DND-41 (cell line): Measurements from ENCODE around the gene SLC22A1.

Source experiments
- ATAC-seq: fragments of 200-7000 bp; cut with Tn5 transposase; 3 replicates; pipeline ENCODE4 v1.9.1; 2021; ENCODE audit warnings: low read depth; ENCODE audit not compliant: insufficient read depth
- DNase-seq: peaks from one replicate; pipeline ENCODE4 v3.0.0-alpha.2; 2020
- H2AFZ ChIP-seq: 2 replicates; pipeline ENCODE4 v1.6.0; 2012; ENCODE audit warnings: low read depth, low read length
- H3K27ac ChIP-seq: 2 replicates; pipeline ENCODE4 v1.5.1; 2012; ENCODE audit warnings: low read length, inconsistent platforms
- H3K27me3 ChIP-seq: fragments of 200-600 bp; sonication (generic); 2 replicates; pipeline ENCODE4 v1.6.0; 2012; ENCODE audit warnings: low read length, mild to moderate bottlenecking, inconsistent platforms; ENCODE audit not compliant: insufficient read depth, poor library complexity
- H3K36me3 ChIP-seq: 2 replicates; pipeline ENCODE4 v1.5.1; 2012; ENCODE audit warnings: low read length, inconsistent platforms; ENCODE audit not compliant: insufficient read depth
- H3K4me1 ChIP-seq: 2 replicates; pipeline ENCODE4 v1.5.1; 2012; ENCODE audit warnings: mild to moderate bottlenecking, low read length; ENCODE audit not compliant: insufficient read depth
- H3K4me2 ChIP-seq: 2 replicates; pipeline ENCODE4 v1.6.0; 2012; ENCODE audit warnings: mild to moderate bottlenecking, moderate library complexity, low read length, inconsistent platforms; ENCODE audit not compliant: insufficient read depth
- H3K4me3 ChIP-seq, 2 experiments: fragments of 200-600 bp in 1 of 2; shearing (Covaris generic) in 1 of 2; 2 replicates each; pipeline ENCODE4 v1.5.1; 2012 to 2016; ENCODE audit warnings: inconsistent platforms in 2 of 2, low read length in 2 of 2, mild to moderate bottlenecking in 2 of 2, low read depth in 1 of 2, moderate library complexity in 1 of 2
- H3K79me2 ChIP-seq: 2 replicates; pipeline ENCODE4 v1.6.0; 2012; ENCODE audit warnings: low read length, inconsistent platforms; ENCODE audit not compliant: insufficient read depth
- H3K9ac ChIP-seq: 2 replicates; pipeline ENCODE4 v1.6.0; 2012; ENCODE audit warnings: low read depth, mild to moderate bottlenecking, inconsistent platforms, low read length, moderate library complexity
- H3K9me3 ChIP-seq: 2 replicates; pipeline ENCODE4 v1.5.1; 2012; ENCODE audit warnings: low read length, moderate library complexity, mild to moderate bottlenecking, inconsistent platforms; ENCODE audit not compliant: insufficient read depth, severe bottlenecking
- H4K20me1 ChIP-seq: 2 replicates; pipeline ENCODE4 v1.6.0; 2012; ENCODE audit warnings: low read length; ENCODE audit not compliant: insufficient read depth
- EZH2 ChIP-seq: IDR thresholded peaks from 3 replicates; pipeline ENCODE4 v1.6.1; 2012; ENCODE audit warnings: borderline replicate concordance, low read depth, mild to moderate bottlenecking, moderate library complexity, low read length, inconsistent platforms; ENCODE audit not compliant: severe bottlenecking
- TF ChIP-seq, protein P1 (sequence below): IDR thresholded peaks from 2 replicates; pipeline ENCODE4 v1.5.1; 2012; ENCODE audit warnings: borderline replicate concordance, low read length, moderate library complexity, mild to moderate bottlenecking; ENCODE audit not compliant: poor library complexity, severe bottlenecking; ENCODE audit errors: extremely low read depth

SLC22A1 gene

DNA sequence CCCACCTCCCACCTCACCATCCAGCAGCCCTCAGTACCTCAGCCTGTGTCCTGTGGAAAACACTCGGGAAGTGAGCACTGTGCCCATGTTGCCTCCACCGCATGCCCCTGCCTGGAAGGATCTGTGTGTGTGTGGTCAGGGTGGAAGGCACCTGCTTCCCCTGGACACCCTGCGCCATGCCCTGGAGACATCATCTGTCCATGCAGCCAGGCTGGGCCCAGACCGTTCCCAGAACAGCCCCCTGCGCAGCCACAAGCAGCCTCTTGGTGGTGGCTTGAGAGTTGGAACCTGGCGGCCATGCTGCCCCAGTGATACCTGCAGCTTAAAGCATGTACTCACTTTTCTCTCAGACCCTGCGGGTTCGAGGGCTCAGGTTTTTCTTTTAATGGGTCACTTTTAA, 34.9 kb upstream of the SLC22A1 start:
- H3K79me2 ChIP-seq: no peaks in the 10 kb centered on the region
- H3K9ac ChIP-seq: no peak overlapping the region
- TF ChIP-seq, protein P1, sequence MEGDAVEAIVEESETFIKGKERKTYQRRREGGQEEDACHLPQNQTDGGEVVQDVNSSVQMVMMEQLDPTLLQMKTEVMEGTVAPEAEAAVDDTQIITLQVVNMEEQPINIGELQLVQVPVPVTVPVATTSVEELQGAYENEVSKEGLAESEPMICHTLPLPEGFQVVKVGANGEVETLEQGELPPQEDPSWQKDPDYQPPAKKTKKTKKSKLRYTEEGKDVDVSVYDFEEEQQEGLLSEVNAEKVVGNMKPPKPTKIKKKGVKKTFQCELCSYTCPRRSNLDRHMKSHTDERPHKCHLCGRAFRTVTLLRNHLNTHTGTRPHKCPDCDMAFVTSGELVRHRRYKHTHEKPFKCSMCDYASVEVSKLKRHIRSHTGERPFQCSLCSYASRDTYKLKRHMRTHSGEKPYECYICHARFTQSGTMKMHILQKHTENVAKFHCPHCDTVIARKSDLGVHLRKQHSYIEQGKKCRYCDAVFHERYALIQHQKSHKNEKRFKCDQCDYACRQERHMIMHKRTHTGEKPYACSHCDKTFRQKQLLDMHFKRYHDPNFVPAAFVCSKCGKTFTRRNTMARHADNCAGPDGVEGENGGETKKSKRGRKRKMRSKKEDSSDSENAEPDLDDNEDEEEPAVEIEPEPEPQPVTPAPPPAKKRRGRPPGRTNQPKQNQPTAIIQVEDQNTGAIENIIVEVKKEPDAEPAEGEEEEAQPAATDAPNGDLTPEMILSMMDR: no peak
- TF ChIP-seq EZH2: no peak
- H3K36me3 ChIP-seq: peaks cover 97% of the 10 kb centered on the region
- no peak overlapping the region for H3K27ac ChIP-seq
- no peak overlapping the region for H3K4me2 ChIP-seq
- ATAC-seq (no peak), DNase-seq (no peak)
- H3K9me3 ChIP-seq: no peaks in the 10 kb centered on the region
- H3K27me3 ChIP-seq: no peaks in the 10 kb centered on the region
- no peaks in the 10 kb centered on the region for H3K4me1 ChIP-seq
- H4K20me1 ChIP-seq: peaks cover 8% of the 10 kb centered on the region; the same call in 1 of the 2 replicates
- H3K4me3 ChIP-seq: no peak overlapping the region
- H2AFZ ChIP-seq: no peak overlapping the region

DNA sequence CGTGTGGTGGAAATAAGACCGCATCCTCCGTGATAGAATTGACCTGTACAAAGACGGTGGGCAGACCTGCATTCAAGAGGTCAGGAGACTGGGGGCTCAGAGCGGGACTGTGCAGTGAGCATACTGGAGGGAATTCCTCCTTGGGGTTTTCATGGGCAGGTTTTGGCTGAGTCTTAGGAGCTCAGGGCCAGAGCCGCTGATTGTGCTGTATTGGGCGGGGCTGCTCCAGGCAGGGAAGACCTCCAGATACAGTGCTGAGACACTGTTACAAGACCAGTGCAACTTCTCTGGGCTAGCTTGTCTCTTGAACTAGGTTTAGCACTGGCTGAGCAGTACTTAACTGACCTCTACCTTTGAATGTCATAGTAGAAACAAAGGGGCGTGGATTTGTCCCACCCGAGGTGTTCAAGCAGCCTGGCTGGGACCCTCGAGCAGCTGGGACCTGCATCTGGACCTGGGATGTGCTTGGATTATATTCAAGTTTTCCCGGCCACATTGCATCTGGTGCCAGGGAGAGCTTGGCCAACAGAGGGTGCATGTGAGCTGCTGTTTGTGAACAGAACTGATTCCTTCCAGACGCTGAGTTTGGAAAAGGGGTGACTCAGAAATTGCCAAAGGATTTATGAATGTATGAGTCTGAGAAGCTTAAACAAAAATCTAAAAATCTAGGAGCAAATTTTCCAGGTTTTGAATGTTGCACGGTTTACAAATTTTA, 33.4 kb upstream of the SLC22A1 start:
- Histone ChIP-seq H3K4me1 (no peaks in the 10 kb centered on the region), H3K4me2 (no peak overlapping the region), H3K4me3 (no peak overlapping the region), H3K27me3 (no peaks in the 10 kb centered on the region), H3K9me3 (no peaks in the 10 kb centered on the region), H3K36me3 (peaks cover 99% of the 10 kb centered on the region), H3K9ac (no peak overlapping the region), H3K27ac (no peak overlapping the region), H2AFZ (no peak overlapping the region), H3K79me2 (no peaks in the 10 kb centered on the region), H4K20me1 (peaks cover 16% of the 10 kb centered on the region; the same call in 1 of the 2 replicates)
- TF ChIP-seq EZH2: no peak
- TF ChIP-seq, protein P1: peak; percentile 57
- ATAC-seq (peak; percentile 47; the same call in 1 of the 3 replicates), DNase-seq (no peak)

DNA sequence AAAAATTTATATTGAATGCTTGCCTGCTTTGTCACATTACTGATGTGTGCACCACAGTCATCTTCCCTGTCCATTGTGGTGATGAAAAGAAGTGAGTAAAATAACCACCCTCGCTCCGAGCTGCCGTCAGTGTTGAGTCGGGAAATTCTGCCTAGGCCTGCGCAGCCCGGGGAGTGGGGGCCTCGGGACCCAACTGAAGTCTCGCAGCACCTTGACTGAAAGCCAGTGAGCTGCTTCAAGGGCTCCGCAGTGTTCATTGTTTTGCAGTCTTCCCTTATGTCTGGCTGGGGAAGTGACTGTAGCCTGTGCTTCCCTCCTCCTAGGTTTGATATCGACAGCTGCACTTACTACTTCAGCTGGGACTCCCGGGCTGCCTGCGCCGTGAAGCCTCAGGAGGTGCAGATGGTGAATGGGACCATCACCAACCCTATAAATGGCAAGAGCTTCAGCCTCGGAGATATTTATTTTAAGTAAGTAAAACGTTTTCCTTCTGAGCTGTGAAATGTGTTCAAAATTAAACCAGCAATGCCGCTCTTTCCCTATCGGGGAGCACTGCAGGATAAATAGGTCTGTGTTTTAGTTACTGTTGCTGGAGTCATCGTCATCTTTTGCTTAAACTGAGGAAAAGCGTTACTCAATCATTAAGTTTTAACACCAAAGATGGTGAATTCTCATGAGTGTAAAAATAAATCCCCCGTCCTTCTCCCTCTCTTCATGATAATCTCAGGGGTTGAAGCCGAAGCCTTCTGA, 32.7 kb upstream of the SLC22A1 start:
- H3K36me3 ChIP-seq: peaks cover 99% of the 10 kb centered on the region

More for the DNA sequence above, 32.7 kb upstream of the SLC22A1 start:
- no peak overlapping the region for H2AFZ ChIP-seq
- ATAC-seq (no peak), DNase-seq (no peak)
- H3K79me2 ChIP-seq: no peaks in the 10 kb centered on the region
- TF ChIP-seq EZH2: no peak
- TF ChIP-seq, protein P1: no peak
- no peaks in the 10 kb centered on the region for H3K9me3 ChIP-seq
- no peak overlapping the region for H3K27ac ChIP-seq
- no peaks in the 10 kb centered on the region for H3K27me3 ChIP-seq
- H3K4me2 ChIP-seq: no peak overlapping the region
- H3K4me1 ChIP-seq: no peaks in the 10 kb centered on the region
- no peak overlapping the region for H3K4me3 ChIP-seq
- H3K9ac ChIP-seq: no peak overlapping the region
- peaks cover 16% of the 10 kb centered on the region; the same call in 1 of the 2 replicates for H4K20me1 ChIP-seq
